ENCODE data around the gene PHLPP1. TPM values are rescaled to one million over a fixed set of nuclear protein-coding genes. Genes with fewer than 3 reads are reported as not detected.

The PHLPP1 gene
- total RNA-seq, 2 donors from 2014 or later: 22.1 to 24.2 TPM

DNA sequence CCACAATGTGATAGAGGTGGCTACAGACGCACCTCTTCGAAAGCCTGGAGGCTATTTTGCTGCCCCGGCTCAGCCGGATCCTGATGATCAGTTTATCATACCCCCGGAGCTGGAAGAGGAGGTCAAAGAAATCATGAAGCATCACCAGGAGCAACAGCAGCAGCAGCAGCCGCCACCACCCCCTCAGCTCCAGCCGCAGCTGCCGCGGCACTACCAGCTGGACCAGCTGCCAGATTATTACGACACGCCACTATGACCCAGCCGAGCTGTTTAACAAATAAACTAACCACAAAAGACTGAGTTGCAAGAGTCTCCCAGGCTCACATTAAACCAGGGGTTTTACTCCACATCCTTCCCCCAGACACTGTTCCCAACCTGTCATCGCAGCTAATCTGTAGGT, 263.8 kb downstream of the PHLPP1 start:
- Histone ChIP-seq H3K27ac (no peak overlapping the region), H3K9me3 (no peaks in the 10 kb centered on the region), H3K36me3 (peaks cover 4% of the 10 kb centered on the region), H3K27me3 (no peaks in the 10 kb centered on the region), H3K4me1 (no peaks in the 10 kb centered on the region), H3K9ac (ENCODE audit: low read depth in 2 of 2, low read length in 2 of 2) (no peak overlapping the region), H3K4me3 (no peak overlapping the region)
- intact Hi-C loops (cut with DNase I): no loop called here
- TF ChIP-seq, protein P1, sequence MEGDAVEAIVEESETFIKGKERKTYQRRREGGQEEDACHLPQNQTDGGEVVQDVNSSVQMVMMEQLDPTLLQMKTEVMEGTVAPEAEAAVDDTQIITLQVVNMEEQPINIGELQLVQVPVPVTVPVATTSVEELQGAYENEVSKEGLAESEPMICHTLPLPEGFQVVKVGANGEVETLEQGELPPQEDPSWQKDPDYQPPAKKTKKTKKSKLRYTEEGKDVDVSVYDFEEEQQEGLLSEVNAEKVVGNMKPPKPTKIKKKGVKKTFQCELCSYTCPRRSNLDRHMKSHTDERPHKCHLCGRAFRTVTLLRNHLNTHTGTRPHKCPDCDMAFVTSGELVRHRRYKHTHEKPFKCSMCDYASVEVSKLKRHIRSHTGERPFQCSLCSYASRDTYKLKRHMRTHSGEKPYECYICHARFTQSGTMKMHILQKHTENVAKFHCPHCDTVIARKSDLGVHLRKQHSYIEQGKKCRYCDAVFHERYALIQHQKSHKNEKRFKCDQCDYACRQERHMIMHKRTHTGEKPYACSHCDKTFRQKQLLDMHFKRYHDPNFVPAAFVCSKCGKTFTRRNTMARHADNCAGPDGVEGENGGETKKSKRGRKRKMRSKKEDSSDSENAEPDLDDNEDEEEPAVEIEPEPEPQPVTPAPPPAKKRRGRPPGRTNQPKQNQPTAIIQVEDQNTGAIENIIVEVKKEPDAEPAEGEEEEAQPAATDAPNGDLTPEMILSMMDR (IDR thresholded peaks at IDR 0.05): no peak
- DNase-seq: no peak

DNA sequence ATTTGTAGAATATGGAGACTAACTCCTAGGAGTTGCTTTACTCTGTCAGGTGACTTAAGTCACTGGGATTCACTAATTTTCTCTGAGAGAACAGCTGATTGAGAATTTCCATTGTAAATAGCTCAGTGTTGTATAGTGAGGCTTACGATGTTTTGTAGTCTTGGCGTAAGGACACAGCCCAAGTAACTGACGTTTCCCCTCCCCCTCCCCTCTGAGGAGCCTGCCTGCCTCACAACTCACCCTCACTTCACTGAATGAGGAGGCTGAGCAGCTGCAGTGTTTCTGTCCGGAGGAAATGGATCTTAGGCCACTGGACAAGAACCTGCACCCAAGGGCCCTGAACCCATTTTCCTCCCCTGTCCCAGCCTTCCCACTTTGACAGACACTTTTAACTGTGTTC, 264.6 kb downstream of the PHLPP1 start:
- H3K9ac ChIP-seq (ENCODE audit: low read depth in 2 of 2, low read length in 2 of 2): no peak overlapping the region
- H3K27me3 ChIP-seq: no peaks in the 10 kb centered on the region
- H3K4me3 ChIP-seq: no peak overlapping the region
- TF ChIP-seq, protein P1 (IDR thresholded peaks at IDR 0.05): no peak
- DNase-seq: no peak
- H3K4me1 ChIP-seq: no peaks in the 10 kb centered on the region
- no peak overlapping the region for H3K27ac ChIP-seq
- intact Hi-C loops (cut with DNase I): loop anchor here (5.0 kb wide), 3 partner anchors 268 to 393 kb away; no protein-coding TSS in a partner anchor
- H3K9me3 ChIP-seq: no peaks in the 10 kb centered on the region
- H3K36me3 ChIP-seq: peaks cover 4% of the 10 kb centered on the region

DNA sequence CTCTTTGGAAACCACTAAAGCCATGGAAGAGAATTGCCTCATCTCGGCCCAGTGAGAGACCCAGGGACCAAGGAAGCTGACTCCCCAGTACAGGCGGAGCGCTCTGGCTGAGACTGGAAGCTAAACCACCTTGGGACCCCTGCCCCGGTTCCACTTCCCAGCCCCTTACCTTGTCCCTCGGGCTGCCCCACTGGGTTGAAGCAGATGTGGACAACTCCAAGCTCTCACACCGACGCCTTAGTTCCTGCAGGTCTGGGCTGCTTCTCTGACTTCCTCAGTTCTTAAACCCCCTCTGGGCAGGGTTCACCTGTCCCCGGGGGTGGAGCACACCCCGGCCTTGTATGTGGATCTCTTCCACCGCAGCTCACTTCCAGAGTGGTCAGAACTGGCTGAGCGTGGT, 266.2 kb downstream of the PHLPP1 start:
- no peak overlapping the region for H3K9ac ChIP-seq (ENCODE audit: low read depth in 2 of 2, low read length in 2 of 2)
- H3K36me3 ChIP-seq: peaks cover 4% of the 10 kb centered on the region
- no peaks in the 10 kb centered on the region for H3K9me3 ChIP-seq
- intact Hi-C loops (cut with DNase I): loop anchor here (5.0 kb wide), 3 partner anchors 269 to 394 kb away; no protein-coding TSS in a partner anchor
- no peak for DNase-seq
- no peak overlapping the region for H3K27ac ChIP-seq
- no peak overlapping the region for H3K4me3 ChIP-seq
- H3K4me1 ChIP-seq: no peaks in the 10 kb centered on the region
- TF ChIP-seq, protein P1 (IDR thresholded peaks at IDR 0.05): no peak
- H3K27me3 ChIP-seq: no peaks in the 10 kb centered on the region

DNA sequence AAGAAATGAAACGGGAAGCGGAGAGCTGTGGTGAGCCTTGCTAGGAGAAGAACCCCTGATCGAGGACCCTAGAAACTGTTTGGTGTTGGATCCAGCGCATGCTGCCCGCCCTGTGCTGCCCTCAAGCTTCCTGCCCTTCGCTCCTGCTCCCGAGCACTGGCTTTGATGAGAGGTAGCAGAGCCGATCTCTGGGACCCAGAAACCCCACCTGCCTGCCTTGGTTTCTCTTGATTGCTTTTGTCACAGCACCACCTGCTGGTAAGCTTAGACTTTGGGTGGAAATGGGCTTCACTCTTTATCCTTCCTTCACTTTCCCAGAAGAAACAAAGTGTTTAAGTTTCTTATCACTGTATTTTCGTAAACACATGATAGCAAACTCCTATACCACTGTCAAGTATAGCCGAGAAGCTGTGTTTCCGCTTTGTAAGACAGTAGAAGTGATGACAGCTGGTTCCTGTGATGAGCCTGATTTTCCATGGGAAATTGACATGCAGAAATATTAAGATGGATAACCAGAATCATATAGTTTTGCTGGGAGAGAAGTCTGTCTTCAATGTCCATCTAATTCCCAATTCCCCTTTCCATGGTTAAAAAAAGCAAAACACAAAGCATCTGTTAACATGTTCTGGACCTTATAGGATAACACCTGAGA, 267.4 kb downstream of the PHLPP1 start:
- intact Hi-C loops (cut with DNase I): loop anchor here (5.0 kb wide), 3 partner anchors 270 to 395 kb away; no protein-coding TSS in a partner anchor
- Histone ChIP-seq H3K9ac (ENCODE audit: low read depth in 2 of 2, low read length in 2 of 2) (no peak overlapping the region), H3K36me3 (peaks cover 4% of the 10 kb centered on the region), H3K4me1 (no peaks in the 10 kb centered on the region), H3K27me3 (no peaks in the 10 kb centered on the region), H3K4me3 (no peak overlapping the region), H3K27ac (no peak overlapping the region), H3K9me3 (no peaks in the 10 kb centered on the region)
- DNase-seq: peak; percentile 64
- TF ChIP-seq, protein P1 (IDR thresholded peaks at IDR 0.05): peak; percentile 51

DNA sequence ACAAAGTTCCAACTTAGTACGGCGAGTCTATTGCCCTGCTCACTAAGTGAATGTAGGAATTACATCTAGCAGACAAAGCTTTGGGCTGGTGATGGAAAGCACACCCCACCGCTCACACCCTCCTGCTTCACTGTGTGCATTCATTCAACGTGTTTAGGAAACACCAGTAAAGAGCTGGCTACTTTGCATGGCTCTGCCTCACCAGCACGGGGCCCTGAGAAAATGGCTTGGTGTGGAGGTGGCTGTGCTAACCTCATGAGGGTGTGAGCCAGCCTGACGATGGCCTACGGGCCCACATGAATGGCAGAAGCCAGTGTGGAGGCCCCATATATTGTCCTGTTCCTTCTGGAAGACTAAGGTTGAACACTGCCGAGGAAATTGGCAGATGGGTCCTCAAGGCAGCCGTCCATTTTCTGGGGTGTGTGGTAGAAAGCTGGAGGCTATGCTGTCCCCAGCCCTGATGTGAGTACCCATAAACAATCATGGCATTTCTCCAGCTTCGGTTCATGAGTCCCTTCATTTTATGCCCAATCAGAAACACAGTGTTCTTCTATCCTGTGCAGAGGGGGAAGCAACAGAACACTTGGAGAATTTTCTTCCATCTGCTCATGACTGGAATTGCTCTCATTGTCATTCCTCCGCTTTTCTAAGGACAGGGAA, 269.4 kb downstream of the PHLPP1 start:
- Histone ChIP-seq H3K4me3 (no peak overlapping the region), H3K9me3 (no peaks in the 10 kb centered on the region), H3K36me3 (no peaks in the 10 kb centered on the region), H3K4me1 (no peaks in the 10 kb centered on the region), H3K27ac (no peak overlapping the region), H3K9ac (ENCODE audit: low read depth in 2 of 2, low read length in 2 of 2) (no peak overlapping the region), H3K27me3 (no peaks in the 10 kb centered on the region)
- DNase-seq: no peak
- TF ChIP-seq, protein P1 (IDR thresholded peaks at IDR 0.05): no peak
- intact Hi-C loops (cut with DNase I): loop anchor here (5.0 kb wide), 3 partner anchors 272 to 397 kb away; no protein-coding TSS in a partner anchor
